HK-2 (cell line): Measurements from ENCODE around the gene RTN4R.

ENCODE experiments used
- DNase-seq: peaks from one replicate; pipeline ENCODE4 v3.0.0-alpha.2; 2018; ENCODE audit not compliant: unreplicated experiment

RTN4R gene

DNA sequence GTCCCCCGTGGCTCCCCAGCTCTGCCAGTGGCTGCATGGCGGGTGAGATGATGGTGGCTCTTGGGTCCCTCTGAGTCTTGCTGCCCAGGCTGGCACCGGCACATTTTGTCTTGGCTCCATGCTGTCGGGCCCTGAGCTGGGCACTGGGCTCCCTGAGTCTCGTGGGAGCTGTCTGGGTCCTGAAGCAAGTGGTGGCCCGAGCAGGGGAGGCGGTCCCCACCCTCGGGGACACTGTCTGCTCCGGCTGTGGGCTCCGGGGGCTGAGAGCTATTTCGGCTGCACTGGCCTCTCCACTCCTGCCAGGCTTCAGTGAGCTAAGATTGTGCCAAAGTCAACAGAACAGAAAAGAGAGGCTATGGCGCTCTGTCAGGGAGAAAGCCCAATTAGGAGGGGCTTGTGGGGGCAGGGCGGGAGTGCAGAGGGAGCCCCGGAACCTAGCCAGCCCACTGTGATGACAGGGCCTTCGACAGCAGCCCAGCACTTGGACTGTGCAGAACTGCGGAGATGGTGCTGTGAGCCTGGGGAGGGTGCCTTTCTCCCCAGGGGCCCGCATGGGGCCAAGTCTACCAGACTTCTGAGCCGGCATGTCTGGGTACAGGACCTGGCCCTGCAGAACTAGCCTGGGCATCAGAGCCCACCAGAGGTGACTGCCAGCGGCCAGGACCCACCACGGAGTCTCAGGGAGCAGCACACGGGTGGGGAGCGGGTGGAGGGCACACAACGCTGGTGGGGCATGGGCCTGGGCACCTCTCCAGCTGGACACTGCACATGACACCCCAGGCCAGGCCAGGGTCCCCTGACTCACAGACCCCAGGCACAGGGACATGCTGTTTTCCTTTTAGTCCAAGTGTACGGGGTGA lies 38.0 kb downstream of the RTN4R start:
- DNase-seq, result no peak

DNA sequence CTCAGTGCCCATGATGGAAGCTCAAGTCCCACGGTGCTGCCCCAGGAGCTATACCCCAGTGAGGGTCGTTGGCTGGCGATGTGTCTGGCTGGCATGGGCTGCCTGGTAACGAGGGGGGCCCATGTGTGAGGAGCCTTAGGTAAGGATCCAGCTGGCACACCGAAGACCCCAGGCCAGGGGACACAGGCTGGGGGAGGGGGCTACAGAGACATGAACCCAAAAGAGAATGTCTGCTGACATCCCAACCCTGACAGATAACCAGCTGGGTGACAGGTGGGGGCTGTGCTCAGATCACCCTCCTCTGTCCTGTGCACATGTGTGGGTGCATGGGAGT lies 39.2 kb downstream of the RTN4R start:
- no peak for DNase-seq

DNA sequence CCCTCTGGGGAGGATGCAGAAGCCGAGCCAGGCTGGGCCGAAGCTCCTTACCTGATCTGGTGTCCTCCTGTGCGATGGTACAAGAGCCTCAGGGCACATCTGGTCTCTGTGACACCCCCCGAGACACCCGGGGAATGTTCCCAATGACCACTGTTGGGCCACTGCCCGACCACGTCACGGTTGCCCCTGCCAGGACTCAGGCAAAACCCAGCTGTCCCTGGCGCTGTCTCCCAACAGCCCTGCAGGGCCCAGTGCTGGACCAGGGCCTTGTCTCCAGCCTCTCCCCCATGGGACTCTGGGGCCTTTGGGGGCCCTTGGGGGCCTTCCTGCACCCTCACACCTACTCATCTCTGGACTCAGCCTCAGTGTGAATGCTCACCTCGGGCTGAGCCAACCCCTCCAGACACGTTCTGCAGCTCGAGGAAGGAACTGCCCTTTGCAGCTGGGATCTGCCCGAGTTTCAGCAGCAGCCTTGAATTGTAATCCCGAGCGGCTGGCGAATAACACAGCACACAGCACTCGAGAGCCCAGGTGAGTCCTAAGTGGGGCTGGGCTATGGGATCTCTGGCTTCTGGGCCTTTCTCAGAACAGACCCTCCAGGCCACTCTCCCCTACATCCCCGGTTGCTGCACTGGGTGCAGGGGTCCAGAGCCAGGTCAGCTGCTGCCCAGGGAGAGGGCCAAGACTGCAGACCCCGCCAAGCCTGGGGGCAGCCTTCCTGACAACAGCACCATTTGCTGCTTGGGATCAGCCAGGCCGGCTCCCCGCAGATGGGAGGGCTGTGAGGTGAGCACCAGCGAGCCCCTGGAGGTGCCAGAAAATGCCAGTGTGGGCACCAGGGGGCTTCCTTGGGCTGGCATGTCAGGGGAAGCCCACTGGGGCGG lies 39.8 kb downstream of the RTN4R start:
- no peak for DNase-seq

DNA sequence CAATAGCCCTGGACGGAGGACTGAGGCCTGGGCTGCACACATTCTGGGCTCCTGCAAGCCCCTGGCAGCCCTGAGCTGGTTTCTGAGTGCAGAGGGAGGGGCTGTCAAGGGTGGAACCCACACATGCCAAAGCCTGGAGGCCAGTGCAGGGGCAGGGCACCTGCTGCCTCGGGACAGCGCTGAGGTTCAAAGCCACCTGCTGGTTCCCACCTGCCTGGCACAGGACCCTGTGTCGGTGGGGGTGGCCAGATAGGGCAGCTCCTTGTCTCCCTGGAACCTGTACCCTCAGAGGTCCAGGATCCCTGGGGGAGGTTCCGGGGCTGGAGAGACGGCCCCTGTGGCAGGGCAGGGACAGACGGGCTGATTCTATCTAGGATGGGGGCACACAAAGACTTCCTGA lies 40.8 kb downstream of the RTN4R start:
- no peak for DNase-seq

GRCh38 chr22:20226760-20227350 lies 41.3 kb downstream of the RTN4R start:
- no peak for DNase-seq

GRCh38 chr22:20226077-20226716 lies 41.9 kb downstream of the RTN4R start:
- DNase-seq, result no peak

- DNase-seq, result no peak
Observed at GRCh38 chr22:20225693-20225966, 42.5 kb downstream of the RTN4R start.

DNA sequence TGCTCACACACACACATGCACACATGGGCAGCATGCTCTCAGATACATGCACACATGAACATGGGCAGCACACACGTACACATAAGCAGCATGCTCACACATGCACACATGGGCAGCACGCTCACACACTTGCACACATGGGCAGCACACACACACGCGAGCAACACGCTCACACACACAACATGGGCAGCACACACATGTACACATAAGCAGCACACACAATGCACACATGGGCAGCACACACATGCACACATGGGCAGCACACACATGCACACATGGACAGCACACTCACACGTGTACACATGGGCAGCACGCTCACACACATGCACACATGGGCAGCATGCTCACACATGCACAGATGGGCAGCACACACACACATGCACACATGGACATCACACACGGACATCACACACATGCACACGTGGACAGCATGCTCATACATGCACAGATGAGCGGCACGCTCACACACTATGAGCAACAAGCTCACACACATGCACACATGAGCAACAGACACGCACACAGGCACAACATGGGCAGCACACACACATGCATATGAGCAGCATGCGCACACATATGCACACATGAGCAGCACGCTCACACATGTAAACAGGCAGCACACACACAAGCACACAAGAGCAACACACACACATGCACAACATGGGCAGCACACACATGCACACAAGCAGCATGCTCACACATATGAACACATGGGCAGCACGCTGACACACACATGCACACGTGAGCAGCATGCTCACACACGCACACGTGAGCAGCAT lies 43.0 kb downstream of the RTN4R start:
- DNase-seq, result no peak

DNA sequence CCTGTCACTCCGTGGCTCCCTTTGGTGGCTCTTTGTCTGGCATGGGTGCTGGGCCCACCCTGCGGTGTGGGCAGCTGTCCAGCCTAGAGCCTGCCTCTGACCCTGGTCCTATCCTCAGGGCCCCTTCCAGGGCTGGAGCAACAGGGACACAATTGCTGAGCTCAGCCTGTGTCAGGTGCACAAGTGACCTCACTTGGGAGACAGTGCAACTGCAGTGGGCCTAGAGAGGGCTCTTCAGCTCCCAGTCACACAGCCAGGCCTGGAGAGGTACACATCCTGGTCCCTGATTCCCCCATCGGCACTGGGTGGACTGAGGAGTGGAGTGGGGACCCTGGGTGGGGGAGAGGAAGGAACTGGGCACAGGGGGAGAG lies 43.9 kb downstream of the RTN4R start:
- no peak for DNase-seq

GRCh38 chr22:20223421-20224255 lies 44.5 kb downstream of the RTN4R start:
- DNase-seq, result no peak

GRCh38 chr22:20222764-20223420 lies 45.2 kb downstream of the RTN4R start:
- DNase-seq, result no peak

DNA sequence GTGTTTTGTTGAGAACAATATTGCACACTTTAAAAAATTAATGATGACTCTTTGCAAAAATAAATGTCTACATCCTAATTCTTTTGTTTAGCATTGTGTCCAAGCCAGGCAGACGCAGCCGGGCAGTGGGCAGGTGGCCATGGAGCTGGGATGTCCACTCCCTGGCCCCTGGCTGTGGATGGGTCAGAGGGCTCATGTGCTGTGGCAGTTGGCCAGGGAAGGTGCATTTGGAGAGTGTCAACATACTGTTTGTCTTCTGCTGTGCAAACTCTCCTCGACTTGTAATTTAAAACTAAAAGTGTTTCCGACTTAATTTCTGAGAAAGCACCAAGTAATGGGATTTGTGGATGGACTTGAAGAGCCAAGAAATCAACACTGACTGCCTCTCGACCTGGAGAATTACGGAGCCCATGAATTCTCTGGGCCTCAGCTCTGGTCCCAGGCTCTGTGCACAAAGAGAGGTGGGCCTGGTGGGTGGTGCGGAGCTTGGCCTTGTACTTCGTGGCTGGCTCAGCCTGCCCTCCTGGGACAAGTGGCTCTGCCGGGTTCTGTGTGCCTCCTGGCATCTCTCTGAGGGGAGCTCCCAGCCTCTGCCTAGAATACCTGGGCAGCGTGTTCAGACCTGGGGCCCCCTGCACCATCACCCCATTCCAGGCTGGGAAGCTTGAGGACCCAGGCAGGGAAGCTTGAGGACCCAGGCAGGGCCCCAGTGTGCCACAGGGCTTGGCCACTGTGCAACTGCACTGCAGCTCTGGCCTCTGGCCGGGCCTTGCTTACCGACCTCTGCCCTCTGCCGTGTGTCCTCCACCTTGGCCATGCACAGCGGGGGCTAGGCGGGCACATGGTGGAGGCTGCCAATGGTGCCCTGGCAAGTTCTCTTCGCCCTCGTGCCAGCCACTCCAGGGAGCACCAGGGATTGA lies 46.4 kb downstream of the RTN4R start:
- no peak for DNase-seq

DNA sequence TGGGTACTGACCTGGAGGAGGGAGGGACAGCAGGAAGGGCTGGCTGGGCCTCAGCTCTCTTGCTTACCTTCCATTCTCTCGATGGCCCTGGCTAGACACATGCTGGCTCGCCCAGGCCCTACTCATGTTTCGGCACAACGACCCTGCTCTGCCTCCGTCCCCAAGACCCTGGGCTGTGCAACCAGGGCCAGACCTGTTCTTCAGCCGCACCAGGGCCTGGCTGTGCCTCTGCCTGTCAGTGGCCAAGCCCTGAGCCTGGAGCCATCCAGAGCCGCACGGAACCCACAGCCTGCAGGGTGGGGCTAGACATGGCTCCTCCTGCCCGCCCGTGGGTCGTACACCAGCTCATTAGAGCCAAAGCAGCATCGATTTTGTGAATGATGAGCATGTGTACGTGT lies 47.5 kb downstream of the RTN4R start:
- no peak for DNase-seq

- DNase-seq, result no peak
Observed at GRCh38 chr22:20219667-20220628, 48.2 kb downstream of the RTN4R start.

- no peak for DNase-seq
Observed at GRCh38 chr22:20218987-20219386, 49.1 kb downstream of the RTN4R start.

GRCh38 chr22:20218326-20218872 lies 49.7 kb downstream of the RTN4R start:
- no peak for DNase-seq

DNA sequence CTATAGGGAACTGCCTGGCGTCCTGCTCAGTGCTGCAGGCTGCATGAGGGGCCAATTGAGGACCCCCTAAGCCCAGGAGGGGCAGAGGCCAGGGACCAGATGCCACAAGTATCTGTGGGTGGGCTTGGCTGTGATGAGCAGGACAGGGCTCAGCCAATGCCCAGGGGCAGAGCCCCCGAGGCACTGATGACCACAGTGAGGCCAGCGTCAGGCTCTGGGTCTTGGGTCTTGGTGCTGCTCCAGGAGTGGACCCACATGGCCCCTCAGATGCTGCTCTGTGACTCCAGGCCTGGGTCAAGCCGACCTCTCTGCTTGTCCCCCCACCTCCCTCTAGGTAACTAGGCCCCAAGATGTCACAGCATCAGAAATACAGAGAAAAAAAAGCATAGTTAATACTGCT lies 50.6 kb downstream of the RTN4R start:
- no peak for DNase-seq
